ENCODE data around the gene SLC2A5. TPM values are rescaled to one million over a fixed set of nuclear protein-coding genes. Genes with fewer than 3 reads are reported as not detected.

Gene SLC2A5
- total and polyA plus RNA-seq, 9 of the 15 experiments (the other 6 are each of a cell fraction or from before 2014, with no cell fraction given): 0.08 TPM; not detected in 8

- in situ Hi-C loops (cut with MboI): loop anchor here (5.0 kb wide), 1 partner anchor 81 kb away; no protein-coding TSS in a partner anchor
- POLR2A ChIA-PET: interaction anchor here (0.7 kb wide), 1 partner anchor 54 kb away, joined by 3 read pairs; no protein-coding TSS in a partner anchor
- peak; percentile 44; the same call in 1 of the 2 replicates for TF ChIP-seq DPF2 (IDR thresholded peaks at IDR 0.05)
- TF ChIP-seq ZBTB40 (IDR thresholded peaks at IDR 0.05): no peak
- no peak for TF ChIP-seq ZBTB40 (CRISPR knock-in tag; IDR thresholded peaks at IDR 0.05)
- TF ChIP-seq ATF6 (CRISPR knock-in tag; IDR thresholded peaks at IDR 0.05): no peak
- peak; percentile 48; the same call in 1 of the 2 replicates for TF ChIP-seq C11orf30 (IDR thresholded peaks at IDR 0.05; ENCODE audit: low read depth)
- TF ChIP-seq ZNF316 (IDR thresholded peaks at IDR 0.05): peak; percentile 68
- no peak for TF ChIP-seq PHF20 (IDR thresholded peaks at IDR 0.05; ENCODE audit: partially characterized antibody)
- no peak for TF ChIP-seq DDX20 (tag; IDR thresholded peaks at IDR 0.05; ENCODE audit: low read depth)
- no peak for TF ChIP-seq ZFP1 (CRISPR knock-in tag; IDR thresholded peaks at IDR 0.05)
- peak; percentile 51 for TF ChIP-seq NFE2 (IDR thresholded peaks at IDR 0.05; ENCODE audit: low read depth)
These were observed 28.7 kb upstream of the SLC2A5 start for GRCh38 chr1:9097947-9098705.

More at GRCh38 chr1:9097947-9098705, 28.7 kb upstream of the SLC2A5 start:
- no peak overlapping the region for H2AFZ ChIP-seq (ENCODE audit: low read depth, low read length)
- H3K9ac ChIP-seq (ENCODE audit: insufficient read depth in 1 of 2, low read depth in 2 of 2, low read length in 2 of 2): no peak overlapping the region
- no peaks in the 10 kb centered on the region; a peak in 1 of 5 replicates for H3K4me1 ChIP-seq (replicated peaks in 1 of 2; ENCODE audit: control insufficient read depth in 2 of 2, insufficient read depth in 2 of 2, low read length in 2 of 2)
- H3K27me3 ChIP-seq (ENCODE audit: control insufficient read depth in 2 of 2, insufficient read depth in 2 of 2, low read length in 2 of 2): peaks cover 13 to 50% of the 10 kb centered on the region in 2 experiments; a peak in 4 of 5 replicates
- intact Hi-C loops (cut with micrococcal nuclease): no loop called here
- 4% methylated on average over 13 of the region's 13 CpGs for WGBS (ENCODE audit: insufficient coverage, low coverage, missing lambda C conversion rate)
- no peaks in the 10 kb centered on the region for H3K36me3 ChIP-seq (ENCODE audit: control insufficient read depth, insufficient read depth, low read length)
- H3K9me3 ChIP-seq (replicated peaks; ENCODE audit: control insufficient read depth, insufficient read depth, low read depth, low read length): peaks cover 5% of the 10 kb centered on the region
- DNase-seq (ENCODE audit: extremely low read depth in 1 of 4, low spot score in 3 of 4) (no peak), FAIRE-seq (peak; percentile 35), ATAC-seq (no peak)
- CTCF ChIA-PET (ENCODE audit: low intra/inter-chr PET ratio): no interaction called here
- no peaks in the 10 kb centered on the region for H3K9me1 ChIP-seq (ENCODE audit: control insufficient read depth, insufficient read depth, low read length)
- no peaks in the 10 kb centered on the region for H3K79me2 ChIP-seq (ENCODE audit: control insufficient read depth, insufficient read depth, low read length)
- H4K20me1 ChIP-seq (replicated peaks; ENCODE audit: control insufficient read depth, insufficient read depth, low read length): no peaks in the 10 kb centered on the region
- H3K27ac ChIP-seq (ENCODE audit: extremely low read depth, low read depth, low read length): no peak overlapping the region
- no peak overlapping the region for H3K4me2 ChIP-seq (ENCODE audit: insufficient read depth, low read length)
- no peak overlapping the region for H3K4me3 ChIP-seq
- no TSS peak for BruUV-seq (replicated peaks)
